Suprapubic skin (tissue), 3 donors: ENCODE measurements around the gene C1D.

ENCODE experiments used
- CTCF ChIP-seq, 2 donors: fragments of 200-600 bp in 1 of 2; fragments of 450-650 bp in 1 of 2; sonication (generic) in 1 of 2; IDR thresholded peaks; one replicate each; pipeline ENCODE4 v1.5.1; 2016 to 2019; ENCODE audit warnings: antibody characterized with exemption in 2 of 2, mild to moderate bottlenecking in 1 of 2, moderate library complexity in 1 of 2
- POLR2AphosphoS5 ChIP-seq, 3 donors: sonication (generic); formaldehyde crosslinking; IDR thresholded peaks; one replicate each; pipeline ENCODE4 v1.6.1; 2017; ENCODE audit warnings: antibody characterized with exemption in 3 of 3

- TF ChIP-seq POLR2AphosphoS5 (IDR thresholded peaks at IDR 0.05) (no peak), CTCF (IDR thresholded peaks at IDR 0.05) (no peak)
Measured at GRCh38 chr2:68074050-68074449, 11.2 kb upstream of the C1D start.
